ENCODE measurements around the gene PDE6B.

DNA sequence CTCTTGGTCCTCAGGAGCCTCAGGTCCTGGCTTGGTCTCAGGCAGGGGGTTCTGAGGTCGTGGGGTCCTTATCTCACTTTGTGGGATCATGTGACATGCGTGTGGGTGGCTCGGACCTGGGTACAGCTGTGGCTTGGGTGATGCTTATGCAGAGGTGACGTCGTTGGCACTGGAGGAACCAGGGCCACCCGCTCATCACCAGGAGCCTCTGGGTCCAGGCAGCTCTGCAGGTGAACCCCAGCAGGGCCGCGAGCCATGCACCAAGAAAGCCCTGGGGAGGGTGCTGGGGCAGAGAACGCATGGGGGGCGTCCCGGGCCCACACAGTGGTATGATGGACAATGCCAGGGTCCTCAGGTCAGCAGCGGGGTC is 40.0 kb downstream of the PDE6B start:
- TF ChIP-seq, protein P1, sequence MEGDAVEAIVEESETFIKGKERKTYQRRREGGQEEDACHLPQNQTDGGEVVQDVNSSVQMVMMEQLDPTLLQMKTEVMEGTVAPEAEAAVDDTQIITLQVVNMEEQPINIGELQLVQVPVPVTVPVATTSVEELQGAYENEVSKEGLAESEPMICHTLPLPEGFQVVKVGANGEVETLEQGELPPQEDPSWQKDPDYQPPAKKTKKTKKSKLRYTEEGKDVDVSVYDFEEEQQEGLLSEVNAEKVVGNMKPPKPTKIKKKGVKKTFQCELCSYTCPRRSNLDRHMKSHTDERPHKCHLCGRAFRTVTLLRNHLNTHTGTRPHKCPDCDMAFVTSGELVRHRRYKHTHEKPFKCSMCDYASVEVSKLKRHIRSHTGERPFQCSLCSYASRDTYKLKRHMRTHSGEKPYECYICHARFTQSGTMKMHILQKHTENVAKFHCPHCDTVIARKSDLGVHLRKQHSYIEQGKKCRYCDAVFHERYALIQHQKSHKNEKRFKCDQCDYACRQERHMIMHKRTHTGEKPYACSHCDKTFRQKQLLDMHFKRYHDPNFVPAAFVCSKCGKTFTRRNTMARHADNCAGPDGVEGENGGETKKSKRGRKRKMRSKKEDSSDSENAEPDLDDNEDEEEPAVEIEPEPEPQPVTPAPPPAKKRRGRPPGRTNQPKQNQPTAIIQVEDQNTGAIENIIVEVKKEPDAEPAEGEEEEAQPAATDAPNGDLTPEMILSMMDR (conservative IDR thresholded peaks at IDR 0.05; ENCODE audit: low read length): no peak
- TF ChIP-seq EZH2phosphoT487 (IDR thresholded peaks at IDR 0.05; ENCODE audit: borderline replicate concordance, low read depth, low read length): no peak
